Uterus (tissue), 2 donors: ENCODE results near the gene HSPB6.

Experiments
- CTCF ChIP-seq, 4 experiments: fragments of 200-600 bp in 2 of 4; fragments of 450-650 bp in 2 of 4; sonication (generic) in 2 of 4; IDR thresholded peaks; one replicate each; pipeline ENCODE4 v1.5.1; 2016 to 2019; ENCODE audit warnings: antibody characterized with exemption in 4 of 4, mild to moderate bottlenecking in 2 of 4, moderate library complexity in 1 of 4
- POLR2A ChIP-seq, 2 donors: fragments of 450-650 bp; IDR thresholded peaks; one replicate each; pipeline ENCODE4 v1.6.1; 2016; ENCODE audit warnings: antibody characterized with exemption in 2 of 2, mild to moderate bottlenecking in 1 of 2, moderate library complexity in 1 of 2

- TF ChIP-seq CTCF (IDR thresholded peaks at IDR 0.05) (no peak), POLR2A (IDR thresholded peaks at IDR 0.05) (no peak)
These were observed 3.0 kb downstream of the HSPB6 start for GRCh38 chr19:35753634-35754369.
